Endodermal cell (in vitro differentiated cells): Measurements from ENCODE around the gene LCN6. TPM values are rescaled to one million over a fixed set of nuclear protein-coding genes. Genes with fewer than 3 reads are reported as not detected.

ENCODE experiments used
- DNase-seq: peaks from one replicate; pipeline ENCODE4 v3.0.0-alpha.2; 2017
- H3K27ac ChIP-seq: 2 replicates; pipeline ENCODE4 v1.5.1; 2013; ENCODE audit warnings: mild to moderate bottlenecking, low read depth, low read length, moderate library complexity
- H3K27me3 ChIP-seq: 2 replicates; pipeline ENCODE4 v1.6.1; 2013; ENCODE audit warnings: mild to moderate bottlenecking, low read length, moderate library complexity; ENCODE audit not compliant: insufficient read depth, control insufficient read depth, poor library complexity, severe bottlenecking
- H3K36me3 ChIP-seq: 2 replicates; pipeline ENCODE4 v1.7.0; 2013; ENCODE audit warnings: mild to moderate bottlenecking, low read length, moderate library complexity; ENCODE audit not compliant: control insufficient read depth, insufficient read depth
- H3K4me1 ChIP-seq: one replicate; pipeline ENCODE4 v1.7.0; 2013; ENCODE audit warnings: low read length; ENCODE audit not compliant: control insufficient read depth, insufficient read depth
- H3K4me3 ChIP-seq: 2 replicates; pipeline ENCODE4 v1.5.1; 2013; ENCODE audit warnings: mild to moderate bottlenecking, low read length, moderate library complexity
- H3K9ac ChIP-seq: 2 replicates; pipeline ENCODE4 v1.6.1; 2013; ENCODE audit warnings: mild to moderate bottlenecking, low read length, moderate library complexity; ENCODE audit not compliant: poor library complexity, severe bottlenecking; ENCODE audit errors: extremely low read depth
- H3K9me3 ChIP-seq: 2 replicates; pipeline ENCODE4 v1.6.1; 2013; ENCODE audit warnings: mild to moderate bottlenecking, low read length, moderate library complexity; ENCODE audit not compliant: control insufficient read depth
- H3K27ac Mint-ChIP-seq: 2 replicates; pipeline ENCODE4 v1.8.0; 2020; ENCODE audit warnings: mixed read lengths
- H3K27me3 Mint-ChIP-seq: 2 replicates; pipeline ENCODE4 v1.8.0; 2021; ENCODE audit warnings: mild to moderate bottlenecking, mixed read lengths; ENCODE audit not compliant: insufficient read depth
- H3K36me3 Mint-ChIP-seq: 2 replicates; pipeline ENCODE4 v1.8.0; 2020; ENCODE audit warnings: low read depth, mixed read lengths
- H3K4me1 Mint-ChIP-seq: 2 replicates; pipeline ENCODE4 v1.8.0; 2020; ENCODE audit warnings: mixed read lengths
- H3K4me3 Mint-ChIP-seq: 2 replicates; pipeline ENCODE4 v1.8.0; 2020; ENCODE audit warnings: mild to moderate bottlenecking, moderate library complexity, mixed read lengths
- H3K9me3 Mint-ChIP-seq: 2 replicates; pipeline ENCODE4 v1.8.0; 2020; ENCODE audit warnings: mild to moderate bottlenecking, mixed read lengths
- WGBS, 2 experiments: methylation state at CpG; one replicate each; pipeline versions ENCODE4 v1.1.5 to v1.1.7; 2013; ENCODE audit warnings: missing lambda C conversion rate in 2 of 2, mixed read lengths in 1 of 2; ENCODE audit not compliant: insufficient coverage in 1 of 2, insufficient read length in 1 of 2; 5-methylcytosine and 5-hydroxymethylcytosine counted together
- total RNA-seq, 2 donors: library from RNA; stranded (reverse); fragmentation: NEBNext Ultra II Directional in 1 of 2; extraction: Animal tissue kit (Norgen Biotek cat#: 25700) in 1 of 2; gene quantifications; 2 replicates in 1 of 2; 3 replicates in 1 of 2; pipeline ENCODE4 v1.2.1, GENCODE V29; 2021
- TF ChIP-seq, protein P1 (sequence below): fragments of 200-600 bp; sonication (generic); conservative IDR thresholded peaks from 2 replicates; pipeline ENCODE4 v1.5.0; 2021; ENCODE audit warnings: antibody characterized with exemption, mild to moderate bottlenecking

The LCN6 gene
- total RNA-seq, 2 donors from 2014 or later: not detected

GRCh38 chr9:136784249-136784996, 36.1 kb upstream of the LCN6 start:
- TF ChIP-seq, protein P1, sequence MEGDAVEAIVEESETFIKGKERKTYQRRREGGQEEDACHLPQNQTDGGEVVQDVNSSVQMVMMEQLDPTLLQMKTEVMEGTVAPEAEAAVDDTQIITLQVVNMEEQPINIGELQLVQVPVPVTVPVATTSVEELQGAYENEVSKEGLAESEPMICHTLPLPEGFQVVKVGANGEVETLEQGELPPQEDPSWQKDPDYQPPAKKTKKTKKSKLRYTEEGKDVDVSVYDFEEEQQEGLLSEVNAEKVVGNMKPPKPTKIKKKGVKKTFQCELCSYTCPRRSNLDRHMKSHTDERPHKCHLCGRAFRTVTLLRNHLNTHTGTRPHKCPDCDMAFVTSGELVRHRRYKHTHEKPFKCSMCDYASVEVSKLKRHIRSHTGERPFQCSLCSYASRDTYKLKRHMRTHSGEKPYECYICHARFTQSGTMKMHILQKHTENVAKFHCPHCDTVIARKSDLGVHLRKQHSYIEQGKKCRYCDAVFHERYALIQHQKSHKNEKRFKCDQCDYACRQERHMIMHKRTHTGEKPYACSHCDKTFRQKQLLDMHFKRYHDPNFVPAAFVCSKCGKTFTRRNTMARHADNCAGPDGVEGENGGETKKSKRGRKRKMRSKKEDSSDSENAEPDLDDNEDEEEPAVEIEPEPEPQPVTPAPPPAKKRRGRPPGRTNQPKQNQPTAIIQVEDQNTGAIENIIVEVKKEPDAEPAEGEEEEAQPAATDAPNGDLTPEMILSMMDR: peak; percentile 67
- Histone ChIP-seq H3K27ac (no peak overlapping the region), H3K36me3 (no peaks in the 10 kb centered on the region), H3K4me1 (peaks cover 11% of the 10 kb centered on the region), H3K9me3 (no peaks in the 10 kb centered on the region), H3K4me3 (no peak overlapping the region), H3K27me3 (no peaks in the 10 kb centered on the region), H3K9ac (no peak overlapping the region)
- 66 to 78% methylated on average over 8 to 9 of the region's 9 CpGs for WGBS, 2 experiments
- DNase-seq: no peak
- Mint-ChIP-seq H3K27ac (no peak overlapping the region), H3K4me3 (no peak overlapping the region), H3K4me1 (peaks cover 42% of the 10 kb centered on the region), H3K9me3 (no peaks in the 10 kb centered on the region), H3K36me3 (no peaks in the 10 kb centered on the region), H3K27me3 (peaks cover 8% of the 10 kb centered on the region)

DNA sequence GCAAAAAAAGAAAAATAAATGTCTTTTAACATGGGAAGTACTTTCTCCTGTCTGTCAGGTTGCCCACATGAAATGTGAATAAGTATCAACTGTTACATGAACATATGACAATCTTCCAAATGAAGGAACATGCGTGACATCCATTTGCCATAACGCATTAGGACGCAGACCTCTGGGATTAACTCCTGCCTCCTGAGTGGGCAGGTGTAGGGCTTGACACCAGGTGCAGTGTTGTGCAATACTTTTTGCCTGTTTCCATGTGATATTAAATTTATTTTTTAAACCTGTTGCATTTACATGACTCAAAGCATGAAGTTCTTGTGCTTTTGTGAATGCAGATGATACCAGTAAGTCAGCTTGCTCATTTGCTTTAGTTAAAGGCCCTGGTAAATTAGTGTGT, 34.1 kb upstream of the LCN6 start:
- Mint-ChIP-seq H3K9me3 (peaks cover 9% of the 10 kb centered on the region), H3K4me3 (no peak overlapping the region), H3K36me3 (no peaks in the 10 kb centered on the region), H3K27ac (no peak overlapping the region), H3K27me3 (peaks cover 27% of the 10 kb centered on the region), H3K4me1 (peaks cover 25% of the 10 kb centered on the region)
- Histone ChIP-seq H3K27me3 (peaks cover 9% of the 10 kb centered on the region), H3K36me3 (no peaks in the 10 kb centered on the region), H3K9ac (no peak overlapping the region), H3K27ac (no peak overlapping the region), H3K4me1 (peaks cover 8% of the 10 kb centered on the region), H3K4me3 (no peak overlapping the region), H3K9me3 (no peaks in the 10 kb centered on the region)
- TF ChIP-seq, protein P1: no peak
- DNase-seq: no peak
- WGBS, 2 experiments: 93 to 99% methylated on average over 3 of the region's 3 CpGs

DNA sequence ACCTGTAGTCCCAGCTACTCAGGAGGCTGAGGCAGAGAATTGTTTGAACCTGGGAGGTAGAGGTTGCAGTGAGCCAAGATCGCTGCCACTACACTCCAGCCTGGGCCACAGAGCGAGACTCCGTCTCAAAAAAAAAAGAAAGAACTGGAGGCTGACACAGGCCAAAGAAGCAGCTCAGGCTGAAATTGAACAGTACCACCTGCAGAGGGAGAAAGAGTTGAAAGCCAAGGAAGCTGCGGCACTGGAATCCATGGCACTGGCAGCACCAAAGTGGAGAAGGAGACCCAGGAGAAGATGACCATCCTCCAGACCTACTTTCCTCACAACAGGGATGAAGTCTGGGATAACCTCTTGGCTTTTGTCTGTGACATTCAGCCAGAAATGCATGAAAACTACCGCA, 31.5 kb upstream of the LCN6 start:
- Mint-ChIP-seq H3K27ac (no peak overlapping the region), H3K36me3 (no peaks in the 10 kb centered on the region), H3K4me3 (no peak overlapping the region), H3K27me3 (peaks cover 41% of the 10 kb centered on the region), H3K9me3 (peaks cover 9% of the 10 kb centered on the region), H3K4me1 (peaks cover 24% of the 10 kb centered on the region)
- no peak overlapping the region for H3K9ac ChIP-seq
- no peak overlapping the region for H3K4me3 ChIP-seq
- H3K27me3 ChIP-seq: peaks cover 9% of the 10 kb centered on the region
- no peaks in the 10 kb centered on the region for H3K36me3 ChIP-seq
- H3K27ac ChIP-seq: no peak overlapping the region
- peaks cover under 1% of the 10 kb centered on the region for H3K9me3 ChIP-seq
- no peak for DNase-seq
- H3K4me1 ChIP-seq: peaks cover 6% of the 10 kb centered on the region
- 77% methylated on average over 5 of the region's 5 CpGs for WGBS, 2 experiments
- TF ChIP-seq, protein P1: peak; percentile 59
